GM19438 (cell line): ENCODE data around the gene SELENON.

Experiments used
- ATAC-seq: cut with Tn5 transposase; IDR thresholded peaks from one replicate; pipeline ENCODE4 v1.9.1; 2021; ENCODE audit warnings: low read depth; ENCODE audit not compliant: unreplicated experiment

The SELENON gene

DNA sequence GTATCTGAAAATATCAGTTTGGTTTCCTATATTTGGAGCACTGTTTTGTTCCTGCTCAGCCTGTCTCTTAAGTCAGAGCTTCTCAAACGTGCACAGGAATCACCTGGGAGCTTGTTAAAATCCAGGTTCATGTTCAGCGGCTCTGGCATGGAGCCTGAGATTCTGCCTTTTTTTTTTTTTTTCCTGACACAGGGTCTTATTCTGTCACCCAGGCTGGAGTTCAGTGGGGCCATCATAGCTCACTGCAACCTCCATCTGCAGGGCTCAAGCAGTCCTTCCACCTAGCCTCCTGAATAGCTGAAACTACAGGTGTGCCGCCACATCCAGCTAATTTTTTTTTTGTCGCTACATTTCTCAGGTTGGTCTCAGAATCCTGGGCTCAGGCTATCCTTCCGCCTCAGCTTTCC lies 12.2 kb upstream of the SELENON start:
- no peak for ATAC-seq

DNA sequence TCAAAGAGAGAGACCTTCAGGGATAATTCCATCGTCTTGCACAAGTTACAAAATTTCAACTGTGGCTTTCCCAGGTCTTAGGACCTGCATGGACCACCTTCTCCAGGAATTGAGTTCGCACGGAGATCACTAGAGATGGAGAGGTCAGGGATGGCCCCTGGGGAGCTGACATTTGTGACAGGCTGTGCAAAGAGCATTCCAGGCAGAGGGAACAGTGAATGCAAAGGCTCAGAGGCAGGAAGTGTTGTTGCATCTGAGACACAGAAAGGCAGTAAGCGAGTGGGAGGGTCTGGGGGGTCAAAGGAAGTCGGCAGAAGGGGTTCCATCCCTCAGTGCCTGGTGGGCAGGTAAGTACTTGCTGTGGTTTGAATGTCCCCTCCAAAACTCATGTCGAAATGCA lies 9.5 kb upstream of the SELENON start:
- ATAC-seq, result no peak

DNA sequence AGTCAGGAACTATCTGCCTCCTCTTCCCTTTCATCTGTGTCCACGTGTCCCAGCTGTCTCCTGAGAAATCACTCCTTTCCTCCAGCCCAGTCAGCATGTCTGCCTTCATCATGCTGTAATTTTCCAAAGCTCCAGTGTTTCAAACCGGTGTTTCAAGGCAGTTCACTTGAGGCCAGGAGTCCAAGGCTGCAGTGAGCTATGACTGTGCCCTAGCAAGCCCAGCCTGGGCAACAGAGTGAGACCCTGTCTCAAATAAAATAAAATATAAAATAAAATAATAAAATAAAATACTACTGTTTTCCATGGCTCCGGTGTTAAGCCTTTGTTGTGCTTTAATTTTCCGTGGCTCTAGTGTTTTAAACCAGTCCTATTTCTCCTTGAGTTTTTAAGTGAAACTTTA lies 7.9 kb upstream of the SELENON start:
- no peak for ATAC-seq

DNA sequence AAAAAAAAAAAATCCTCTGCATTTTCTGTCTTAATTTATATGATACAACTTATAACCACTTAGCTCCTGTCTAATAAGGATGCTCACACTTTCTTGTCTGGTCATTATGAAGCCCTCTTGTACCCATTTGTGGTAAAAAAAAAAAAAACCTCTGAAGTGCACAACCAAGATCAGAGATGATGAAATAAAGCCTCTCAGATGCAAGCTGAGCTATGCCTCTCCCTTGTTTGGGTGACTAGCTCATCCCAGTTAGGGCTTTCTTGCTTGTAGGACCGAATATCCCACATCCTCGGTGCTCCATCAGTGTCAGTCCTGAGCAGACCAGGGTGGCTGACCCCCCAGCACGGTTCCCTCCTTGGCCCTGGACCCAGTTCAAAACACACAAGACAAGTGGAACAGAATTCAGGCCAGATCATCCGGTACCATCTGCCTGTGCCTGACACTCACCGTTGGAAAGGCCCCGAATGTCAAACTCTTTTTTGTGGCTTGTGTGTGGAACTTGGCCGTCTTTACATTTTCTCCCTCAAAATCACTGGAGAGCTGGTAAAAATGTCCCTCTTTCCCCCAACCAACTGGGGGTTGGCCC lies 6.3 kb upstream of the SELENON start:
- no peak for ATAC-seq

DNA sequence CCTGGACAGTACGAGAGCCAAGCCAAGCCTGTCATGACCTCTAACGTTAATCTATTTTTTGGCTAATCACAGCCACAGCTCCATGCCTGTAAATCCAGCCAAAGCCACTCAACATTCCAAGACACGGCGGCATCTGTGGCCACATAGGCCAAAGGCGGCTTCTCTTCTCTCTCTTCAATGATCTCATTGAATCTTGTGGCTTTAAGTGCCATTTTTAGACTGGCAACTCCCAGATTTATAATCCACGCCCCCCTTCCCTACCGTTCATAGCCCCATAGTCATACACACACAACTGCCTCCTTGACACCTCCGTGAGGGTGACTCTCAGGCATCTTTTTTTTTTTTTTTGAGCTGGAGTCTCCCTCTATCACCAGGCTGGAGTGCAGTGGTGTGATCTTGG lies 5.7 kb upstream of the SELENON start:
- no peak for ATAC-seq

DNA sequence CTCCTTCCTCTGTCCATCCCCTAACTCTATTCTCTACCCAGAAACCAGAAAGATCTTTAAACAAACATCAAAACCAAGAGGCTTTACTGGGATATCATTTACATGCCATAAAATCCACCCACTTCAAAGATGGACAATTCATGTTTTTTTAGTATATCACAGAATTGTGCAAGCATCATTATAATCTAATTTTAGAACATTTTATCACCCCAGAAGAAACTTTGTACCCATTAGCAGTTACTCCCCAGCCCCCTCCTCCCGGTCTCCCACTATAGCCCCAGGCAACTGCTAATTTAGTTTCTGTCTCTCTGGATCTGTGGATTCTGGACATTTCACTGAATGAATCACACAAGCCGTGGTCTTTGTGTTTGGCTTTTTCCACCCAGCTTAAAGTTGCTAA lies 4.8 kb upstream of the SELENON start:
- no peak for ATAC-seq

DNA sequence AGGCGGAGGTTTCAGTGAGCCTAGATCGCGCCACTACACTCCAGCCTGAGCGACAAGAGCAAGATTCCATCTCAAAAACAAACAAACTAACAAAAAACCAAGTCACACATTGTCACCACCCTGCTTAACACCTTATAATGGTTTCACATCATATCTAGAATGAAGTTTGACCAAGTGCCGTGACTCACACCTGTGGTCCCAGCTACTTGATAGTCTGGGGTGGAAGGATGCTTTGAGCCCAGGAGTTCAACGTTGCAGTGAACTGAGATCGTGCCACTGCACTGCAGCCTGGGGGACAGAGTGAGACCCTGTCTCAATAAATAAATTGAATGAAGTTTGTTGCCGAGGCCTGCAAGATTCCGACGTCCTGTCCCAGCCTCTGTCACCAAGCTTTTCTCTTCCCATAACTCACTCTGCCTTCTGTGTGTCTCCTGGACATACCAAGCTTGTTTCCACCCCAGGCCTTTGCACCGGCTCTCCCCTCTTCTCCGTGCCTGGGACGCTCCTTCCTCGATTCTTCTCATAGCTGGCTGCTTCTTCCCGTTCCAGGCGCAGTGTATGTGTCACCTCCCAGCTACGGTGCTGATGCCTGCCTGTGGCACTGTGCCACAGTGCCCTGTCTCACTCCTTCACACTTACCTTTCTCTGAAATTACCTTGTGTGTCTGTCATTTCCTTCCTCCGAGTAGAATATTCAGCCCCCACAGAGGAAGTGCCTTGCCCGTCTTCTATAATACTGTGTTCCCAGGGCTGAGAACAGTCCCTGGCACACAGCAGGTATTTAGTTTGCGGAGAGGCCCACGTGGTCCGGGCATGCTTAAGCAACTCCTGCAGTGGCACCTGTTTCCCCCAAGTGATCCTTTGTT lies 3.8 kb upstream of the SELENON start:
- no peak for ATAC-seq

DNA sequence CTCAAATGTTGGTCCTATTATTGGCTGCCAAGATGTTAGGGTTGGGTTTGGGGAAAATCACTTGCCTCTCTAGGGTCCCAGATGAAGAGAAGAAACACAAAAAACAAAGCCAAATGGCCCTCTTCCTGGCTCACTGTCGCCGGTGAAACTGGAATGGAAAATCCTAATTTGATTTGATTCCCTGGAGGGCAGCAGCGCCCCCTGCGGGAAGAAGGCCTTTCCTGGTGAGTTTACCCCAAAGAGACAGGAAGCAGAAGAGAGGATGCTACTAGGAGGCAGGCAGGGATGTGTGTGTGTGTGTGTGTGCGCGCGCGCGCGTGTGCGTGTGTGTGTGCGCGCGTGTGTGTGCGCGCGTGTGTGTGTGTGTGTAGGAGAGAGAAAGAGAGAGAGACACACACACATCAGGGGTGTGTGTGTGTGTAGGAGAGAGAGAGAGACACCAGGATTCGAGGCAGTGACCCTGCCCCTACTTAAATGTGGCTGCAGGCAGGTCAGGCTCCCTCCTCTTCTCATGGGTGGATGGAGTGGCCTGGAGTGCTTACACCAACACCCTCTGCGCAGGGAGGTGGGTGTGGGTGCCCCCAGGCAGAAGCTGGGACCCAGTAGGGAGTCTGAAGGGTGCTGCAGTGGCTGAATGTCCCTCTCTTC lies 3.1 kb upstream of the SELENON start:
- no peak for ATAC-seq

DNA sequence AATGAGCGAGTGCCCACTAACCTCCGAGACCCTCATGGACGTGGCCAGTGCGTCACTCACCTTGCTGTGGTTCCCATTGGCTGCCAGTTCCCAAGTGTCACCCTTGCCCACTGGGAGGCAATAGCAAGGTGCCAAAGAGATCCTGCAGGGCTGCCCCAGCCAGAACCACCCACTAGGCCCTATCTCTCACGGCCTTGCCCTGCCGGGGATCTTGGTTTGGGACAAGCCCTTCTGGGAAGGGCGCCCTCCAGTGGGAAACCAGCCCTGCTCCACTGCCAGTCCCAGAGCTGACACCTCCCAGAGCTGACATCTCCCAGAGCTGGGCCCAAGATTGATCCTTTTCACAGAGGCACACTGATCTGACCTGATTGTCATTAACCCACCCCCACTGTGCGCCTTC lies 2.1 kb upstream of the SELENON start:
- ATAC-seq, result no peak

DNA sequence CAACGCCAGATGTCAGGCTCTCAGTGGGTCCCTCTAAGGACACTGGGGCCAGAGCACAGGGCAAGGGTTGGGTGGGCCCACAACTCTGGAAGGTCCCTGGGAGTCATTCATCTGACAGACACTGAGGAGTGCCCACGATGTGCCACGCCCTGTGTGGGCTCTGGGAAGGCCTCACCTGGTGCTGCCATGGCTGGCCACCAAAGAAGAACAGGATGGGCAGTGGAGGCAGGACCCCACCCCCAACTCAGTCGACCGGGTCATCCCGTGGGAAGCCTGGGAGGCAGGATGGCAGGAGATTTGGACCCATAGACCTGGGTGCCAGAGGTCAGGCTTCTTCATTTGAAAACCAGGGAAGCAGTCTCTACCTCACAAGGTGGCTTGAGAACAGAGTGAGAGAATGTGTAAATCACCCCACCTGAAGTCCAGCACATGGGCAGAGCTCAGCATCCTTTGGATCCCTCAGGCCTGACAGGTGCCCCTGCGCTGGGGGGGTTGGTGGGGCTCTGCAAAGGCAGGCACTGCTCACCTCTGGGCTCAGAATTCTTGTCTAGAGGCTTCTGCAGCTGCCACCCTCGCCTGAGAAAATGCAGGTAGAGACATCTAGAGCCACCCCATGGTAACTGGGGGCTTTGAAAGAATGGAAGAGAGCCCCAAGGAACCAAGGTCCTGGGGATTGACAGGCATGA lies 1.2 kb upstream of the SELENON start:
- no peak for ATAC-seq

DNA sequence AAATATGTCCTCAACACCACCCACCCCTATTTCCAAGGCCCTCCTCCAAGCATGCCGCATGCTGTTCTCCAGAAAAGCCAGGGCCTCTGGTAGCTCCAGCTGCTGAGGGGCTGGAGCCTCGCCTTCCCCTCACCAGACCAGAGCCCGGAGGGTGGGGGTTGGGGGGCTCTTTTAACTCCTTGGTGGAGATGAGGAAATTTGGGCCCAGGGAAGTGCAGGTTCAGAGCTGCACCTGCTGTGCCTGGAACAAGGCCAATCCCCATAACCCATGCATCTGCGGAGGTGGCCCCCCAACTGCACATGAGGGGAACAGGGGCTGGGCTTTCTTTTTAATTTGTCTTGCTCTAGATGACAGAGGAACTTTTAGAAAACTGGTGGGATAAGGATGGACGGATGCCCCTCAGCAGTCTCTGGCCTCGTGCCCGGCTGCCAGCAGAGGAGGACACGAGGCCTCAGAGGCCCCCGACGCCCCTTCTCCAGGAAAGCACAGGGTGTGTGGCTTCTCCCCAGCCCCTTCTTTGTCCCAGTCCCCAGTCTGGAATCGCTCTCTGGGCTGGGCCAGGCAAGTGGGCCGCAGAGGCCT lies 550 bp upstream of the SELENON start:
- ATAC-seq, result no peak

DNA sequence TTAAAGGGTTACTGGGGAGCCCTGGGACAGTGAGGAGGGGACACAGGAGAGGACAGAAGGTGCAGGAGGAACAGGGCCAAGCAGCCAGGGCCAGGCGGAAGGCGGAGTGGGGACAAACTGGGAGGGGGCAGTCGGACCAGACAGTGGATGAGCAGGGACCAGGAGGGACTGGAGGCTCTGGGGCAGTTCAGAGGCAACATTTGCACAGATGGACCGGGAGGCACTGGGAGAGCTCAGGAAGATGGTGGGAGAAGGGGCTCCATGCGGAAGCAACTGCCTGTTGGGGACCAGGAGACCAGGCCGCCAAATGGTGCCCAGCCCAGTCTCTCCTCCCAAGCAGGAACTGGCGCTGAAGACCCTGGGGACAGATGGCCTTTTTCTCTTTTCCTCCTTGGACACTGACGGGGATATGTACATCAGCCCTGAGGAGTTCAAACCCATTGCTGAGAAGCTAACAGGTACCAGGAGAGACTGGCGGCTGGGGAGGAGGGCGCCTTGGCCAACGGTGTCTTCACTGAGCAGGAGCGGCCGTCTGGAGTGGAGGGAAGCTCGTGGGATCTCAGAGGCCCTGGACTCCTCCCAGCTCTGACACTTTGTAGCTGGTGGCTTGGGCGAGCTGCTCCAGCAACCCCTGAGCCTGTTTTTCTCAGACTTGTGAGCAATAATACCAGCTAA lies 847 bp downstream of the SELENON start:
- ATAC-seq, result no peak

DNA sequence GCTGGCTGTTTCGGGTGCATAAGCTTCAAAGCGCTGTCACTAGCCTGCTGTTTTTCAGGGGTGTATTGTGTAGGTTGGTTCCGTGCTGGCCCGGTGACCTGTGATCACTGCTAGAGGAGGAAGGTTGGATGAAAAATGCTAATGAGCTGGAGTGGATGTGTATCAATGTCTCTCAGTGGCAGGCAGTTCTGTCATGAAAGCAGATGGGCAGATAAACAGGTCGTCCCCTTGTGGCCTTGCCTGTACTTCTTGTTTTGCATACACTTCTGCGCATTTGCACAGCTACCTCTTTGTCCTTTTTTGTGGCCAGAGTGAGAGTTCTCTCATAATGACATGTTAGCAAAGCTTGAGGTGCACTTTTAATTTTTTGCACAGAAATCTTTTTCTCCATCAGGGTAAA lies 2.9 kb downstream of the SELENON start:
- ATAC-seq, result no peak

DNA sequence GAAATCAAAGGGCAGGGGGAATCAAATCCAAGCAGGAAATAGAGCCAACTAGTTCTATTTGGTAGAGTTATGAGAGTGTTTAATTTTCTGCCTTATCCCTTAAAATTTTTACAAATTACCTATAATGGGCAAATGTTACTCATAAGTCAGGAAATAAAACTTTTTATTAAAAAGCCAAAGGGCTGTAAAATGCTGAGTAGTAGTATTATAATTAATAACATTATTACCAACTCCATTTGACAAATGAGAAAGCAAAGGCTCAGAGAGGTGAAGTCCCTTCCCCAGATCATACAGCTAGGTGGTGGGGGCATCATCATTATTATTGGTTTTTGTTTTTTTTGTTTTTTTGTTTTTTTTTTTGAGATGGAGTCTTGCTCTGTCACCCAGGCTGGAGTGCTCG lies 3.4 kb downstream of the SELENON start:
- no peak for ATAC-seq

DNA sequence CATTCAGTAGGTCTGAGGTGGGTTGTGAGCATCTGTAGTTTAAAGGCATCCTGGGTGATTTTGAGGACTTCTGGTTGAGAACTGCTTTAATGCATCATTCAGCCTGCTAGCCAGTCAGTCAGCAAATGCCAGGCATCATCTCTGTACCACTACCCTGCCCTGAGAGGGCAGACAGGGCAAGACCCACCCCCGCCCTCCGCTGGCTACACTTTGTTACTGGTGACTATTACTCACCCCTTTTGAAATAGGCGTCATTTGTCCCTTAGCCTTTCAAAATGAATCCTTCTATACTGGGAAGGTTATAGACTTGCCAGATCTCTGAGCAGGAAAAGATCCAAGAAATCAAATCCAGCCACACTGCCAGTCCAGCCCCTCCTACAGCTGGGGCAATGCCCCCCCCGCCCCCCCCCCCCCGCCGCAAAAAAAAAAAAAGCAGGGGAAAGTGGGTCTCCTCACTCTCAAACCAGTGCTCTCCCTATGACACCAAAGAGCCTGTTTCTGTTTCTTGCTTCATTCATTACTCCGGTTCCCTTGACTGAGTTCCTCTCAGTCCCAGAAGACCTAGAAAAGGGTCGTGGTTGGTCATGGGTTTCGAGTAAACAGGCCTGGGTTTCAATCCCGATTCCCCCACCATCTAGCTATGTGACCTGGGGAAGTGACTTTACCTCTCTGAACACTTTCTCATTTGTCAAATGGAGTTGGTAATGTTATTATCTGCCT lies 4.4 kb downstream of the SELENON start:
- ATAC-seq, result no peak

DNA sequence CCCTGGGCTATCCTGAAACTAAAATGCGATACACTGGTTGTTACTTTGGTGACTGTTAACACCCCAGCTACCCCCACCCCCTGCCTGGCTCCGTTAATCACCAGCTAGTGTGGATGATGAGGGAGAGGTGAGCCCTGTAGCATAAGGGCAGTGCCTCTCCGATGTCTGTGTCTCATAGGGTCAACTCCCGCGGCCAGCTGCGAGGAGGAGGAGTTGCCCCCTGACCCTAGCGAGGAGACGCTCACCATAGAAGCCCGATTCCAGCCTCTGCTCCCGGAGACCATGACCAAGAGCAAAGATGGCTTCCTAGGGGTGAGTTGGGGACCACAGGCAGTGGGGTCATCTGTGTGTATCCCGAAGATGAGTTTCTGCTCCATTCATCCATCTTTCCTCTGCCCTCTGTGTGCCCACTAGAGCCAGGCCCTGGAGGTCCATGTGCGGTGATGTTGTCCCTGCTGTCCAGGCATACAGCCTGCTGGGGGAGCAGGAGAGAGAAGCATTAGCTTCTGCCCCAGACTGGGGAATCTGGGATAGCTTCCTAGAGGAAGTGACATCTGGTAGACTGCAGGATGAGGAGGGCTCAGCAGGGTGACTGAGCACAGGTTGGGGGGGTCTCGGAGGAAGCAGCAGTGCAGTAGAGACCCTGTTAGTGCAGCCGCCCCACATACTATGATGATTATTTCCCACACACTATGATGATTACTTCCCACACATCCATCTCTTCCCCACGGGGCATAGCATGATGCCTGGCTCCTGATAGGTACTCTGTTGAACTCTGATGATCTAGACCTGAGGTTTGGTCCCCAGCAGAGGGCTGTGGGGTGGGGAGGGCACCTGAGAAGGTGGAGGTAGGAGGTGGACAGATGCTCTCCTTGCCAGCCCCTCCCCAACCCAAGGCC lies 5.2 kb downstream of the SELENON start:
- ATAC-seq, result no peak

DNA sequence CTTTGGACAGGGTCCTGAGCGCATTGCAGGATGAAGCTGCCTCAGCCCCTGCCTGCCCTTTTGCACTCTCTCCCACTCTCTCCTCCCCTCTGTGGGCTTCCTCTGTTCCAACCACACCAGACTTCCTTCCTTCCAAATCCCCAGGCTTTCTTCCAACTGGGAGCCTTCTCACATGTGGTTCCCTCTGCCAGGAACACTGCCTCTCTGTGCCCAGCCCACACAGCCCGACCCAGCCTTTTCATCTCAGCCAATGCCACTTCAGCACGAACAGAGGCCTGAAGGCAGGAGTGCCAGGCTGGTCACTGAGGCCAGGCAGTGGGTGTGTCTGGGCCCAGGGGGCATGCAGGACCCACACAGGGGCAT lies 5.9 kb downstream of the SELENON start:
- ATAC-seq, result no peak

DNA sequence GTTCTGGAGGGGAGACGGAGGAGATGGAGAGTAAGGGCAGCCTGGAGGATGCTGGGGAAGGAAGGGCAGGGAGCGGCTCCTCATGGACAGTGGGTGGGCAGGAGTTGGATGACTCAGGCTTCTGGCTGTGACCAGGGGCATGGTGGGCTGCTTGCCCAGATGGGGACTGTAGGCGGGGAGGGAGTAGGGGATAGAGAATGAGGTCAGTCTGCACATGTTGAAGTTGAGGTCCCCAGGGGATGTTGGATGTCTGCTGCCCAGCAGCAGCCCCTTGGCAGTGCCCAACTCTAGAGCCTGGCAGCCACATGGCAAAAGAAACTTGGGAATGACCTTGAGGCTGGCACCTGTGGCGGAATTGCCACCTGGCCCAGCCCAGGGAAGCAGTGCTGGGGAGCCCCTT lies 6.4 kb downstream of the SELENON start:
- no peak for ATAC-seq
